Loucy (cell line): ENCODE data around the gene LDB3.

Source experiments
- CTCF ChIP-seq: fragments of 200-600 bp; sonication (generic); conservative IDR thresholded peaks from 2 replicates; pipeline ENCODE4 v1.5.1; 2014; ENCODE audit warnings: mild to moderate bottlenecking, antibody characterized with exemption, low read length
- EZH2phosphoT487 ChIP-seq: fragments of 200-600 bp; IDR thresholded peaks from 2 replicates; pipeline ENCODE4 v1.6.1; 2018; ENCODE audit warnings: antibody characterized with exemption, mild to moderate bottlenecking, moderate library complexity, borderline replicate concordance

DNA sequence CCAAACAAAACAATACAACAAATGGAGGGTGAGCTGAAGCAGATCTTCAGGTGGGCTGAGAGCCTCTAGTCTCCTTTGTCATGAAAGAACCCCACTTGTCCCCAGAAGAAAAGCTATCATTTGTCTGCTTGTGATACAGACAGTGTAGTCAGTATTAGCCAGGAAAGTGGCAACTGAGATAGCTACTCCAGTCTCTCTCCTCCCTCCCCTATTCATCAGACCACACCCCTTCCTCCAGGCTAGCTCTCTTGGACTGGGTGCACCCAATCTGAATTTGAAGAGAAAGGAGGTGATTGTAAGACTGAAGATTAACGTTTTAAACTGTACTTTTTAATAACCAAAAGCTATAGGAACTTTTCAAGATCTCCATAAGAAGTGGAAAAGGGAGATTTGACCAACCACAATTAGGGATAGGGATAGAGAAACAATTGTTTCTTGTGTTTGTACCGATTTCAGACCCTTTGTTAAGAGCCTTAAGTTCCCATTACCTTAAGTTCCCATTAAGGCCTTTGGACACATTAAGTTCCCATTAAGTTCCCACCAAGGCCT is 102.2 kb downstream of the LDB3 start:
- TF ChIP-seq CTCF (no peak), EZH2phosphoT487 (no peak)
